ENCODE data around the gene ASB2. TPM values are rescaled to one million over a fixed set of nuclear protein-coding genes. Genes with fewer than 3 reads are reported as not detected.
A peak's percentile ranks its signal among the peaks of the same experiment; 100 is the strongest.

Gene ASB2
- total RNA-seq, 4 donors from 2014 or later: 0.79 to 2.5 (median 0.95) TPM

DNA sequence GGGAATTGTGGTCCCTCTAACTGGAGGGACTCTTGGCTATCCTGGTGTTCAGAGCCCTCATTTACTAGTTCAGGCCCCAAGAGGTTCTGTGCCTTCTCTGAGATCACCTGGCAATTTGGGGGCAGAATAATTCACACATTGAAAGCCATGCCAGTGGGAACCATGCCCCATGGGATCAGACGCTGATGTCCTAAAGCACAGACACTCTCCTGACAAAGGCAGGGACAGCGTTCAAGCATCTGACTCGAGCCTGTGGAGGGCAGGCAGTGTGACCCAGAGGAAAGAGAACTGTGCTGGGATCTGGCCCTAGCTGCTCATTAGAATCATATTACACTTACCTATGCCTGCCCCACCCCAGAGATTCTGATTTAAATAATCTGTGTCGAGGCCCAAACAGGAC is 2.4 kb upstream of the ASB2 start:
- no peaks in the 10 kb centered on the region for H3K27me3 ChIP-seq
- H3K9me3 ChIP-seq: no peaks in the 10 kb centered on the region
- H3K27ac ChIP-seq: no peak overlapping the region
- TF ChIP-seq POLR2A (IDR thresholded peaks at IDR 0.05): no peak
- TF ChIP-seq EP300 (IDR thresholded peaks at IDR 0.05): no peak
- TF ChIP-seq POLR2AphosphoS5 (IDR thresholded peaks at IDR 0.05): no peak
- TF ChIP-seq, protein P1, sequence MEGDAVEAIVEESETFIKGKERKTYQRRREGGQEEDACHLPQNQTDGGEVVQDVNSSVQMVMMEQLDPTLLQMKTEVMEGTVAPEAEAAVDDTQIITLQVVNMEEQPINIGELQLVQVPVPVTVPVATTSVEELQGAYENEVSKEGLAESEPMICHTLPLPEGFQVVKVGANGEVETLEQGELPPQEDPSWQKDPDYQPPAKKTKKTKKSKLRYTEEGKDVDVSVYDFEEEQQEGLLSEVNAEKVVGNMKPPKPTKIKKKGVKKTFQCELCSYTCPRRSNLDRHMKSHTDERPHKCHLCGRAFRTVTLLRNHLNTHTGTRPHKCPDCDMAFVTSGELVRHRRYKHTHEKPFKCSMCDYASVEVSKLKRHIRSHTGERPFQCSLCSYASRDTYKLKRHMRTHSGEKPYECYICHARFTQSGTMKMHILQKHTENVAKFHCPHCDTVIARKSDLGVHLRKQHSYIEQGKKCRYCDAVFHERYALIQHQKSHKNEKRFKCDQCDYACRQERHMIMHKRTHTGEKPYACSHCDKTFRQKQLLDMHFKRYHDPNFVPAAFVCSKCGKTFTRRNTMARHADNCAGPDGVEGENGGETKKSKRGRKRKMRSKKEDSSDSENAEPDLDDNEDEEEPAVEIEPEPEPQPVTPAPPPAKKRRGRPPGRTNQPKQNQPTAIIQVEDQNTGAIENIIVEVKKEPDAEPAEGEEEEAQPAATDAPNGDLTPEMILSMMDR (IDR thresholded peaks at IDR 0.05): no peak
- no peaks in the 10 kb centered on the region for H3K4me1 ChIP-seq
- H3K36me3 ChIP-seq: no peaks in the 10 kb centered on the region
- WGBS: 73% methylated on average over 4 of the region's 4 CpGs
- no peak overlapping the region for H3K4me3 ChIP-seq
- DNase-seq (ENCODE audit: low spot score in 2 of 2): no peak

- no peak for DNase-seq (ENCODE audit: low spot score in 2 of 2)
- H3K36me3 ChIP-seq: no peaks in the 10 kb centered on the region
- H3K4me1 ChIP-seq: no peaks in the 10 kb centered on the region
- H3K27ac ChIP-seq: no peak overlapping the region
- TF ChIP-seq, protein P1 (IDR thresholded peaks at IDR 0.05): no peak
- no peak for TF ChIP-seq POLR2AphosphoS5 (IDR thresholded peaks at IDR 0.05)
- TF ChIP-seq POLR2A (IDR thresholded peaks at IDR 0.05): no peak
- no peak for TF ChIP-seq EP300 (IDR thresholded peaks at IDR 0.05)
- H3K27me3 ChIP-seq: no peaks in the 10 kb centered on the region
- H3K9me3 ChIP-seq: no peaks in the 10 kb centered on the region
- no peak overlapping the region for H3K4me3 ChIP-seq
- WGBS: 85% methylated on average over 11 of the region's 11 CpGs
These were observed 1.6 kb upstream of the ASB2 start for GRCh38 chr14:93977790-93978581.

DNA sequence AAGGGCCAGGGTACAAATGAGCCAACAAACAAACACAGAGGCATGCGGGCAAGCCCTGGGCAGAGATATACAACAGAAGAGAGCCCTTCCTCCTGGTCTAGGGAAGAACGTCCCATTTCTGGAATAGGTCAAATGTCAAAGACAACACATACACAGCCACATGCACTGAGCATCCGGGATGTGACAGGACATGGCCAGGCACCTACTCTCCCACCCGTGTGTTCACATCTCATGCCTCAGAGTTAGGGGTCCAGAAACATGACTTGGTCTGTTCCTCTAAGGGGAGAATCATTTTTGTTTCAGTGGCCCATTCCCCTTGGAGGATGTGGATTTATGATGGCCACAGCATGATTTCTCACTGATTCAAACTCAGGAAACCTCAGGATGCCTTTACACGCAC is 801 bp upstream of the ASB2 start:
- no peaks in the 10 kb centered on the region for H3K27me3 ChIP-seq
- no peaks in the 10 kb centered on the region for H3K4me1 ChIP-seq
- no peaks in the 10 kb centered on the region for H3K36me3 ChIP-seq
- TF ChIP-seq EP300 (IDR thresholded peaks at IDR 0.05) (no peak), POLR2AphosphoS5 (IDR thresholded peaks at IDR 0.05) (no peak)
- no peak for DNase-seq (ENCODE audit: low spot score in 2 of 2)
- no peaks in the 10 kb centered on the region for H3K9me3 ChIP-seq
- 76% methylated on average over 5 of the region's 5 CpGs for WGBS
- no peak overlapping the region for H3K4me3 ChIP-seq
- peak overlapping the region; percentile 38 for H3K27ac ChIP-seq

DNA sequence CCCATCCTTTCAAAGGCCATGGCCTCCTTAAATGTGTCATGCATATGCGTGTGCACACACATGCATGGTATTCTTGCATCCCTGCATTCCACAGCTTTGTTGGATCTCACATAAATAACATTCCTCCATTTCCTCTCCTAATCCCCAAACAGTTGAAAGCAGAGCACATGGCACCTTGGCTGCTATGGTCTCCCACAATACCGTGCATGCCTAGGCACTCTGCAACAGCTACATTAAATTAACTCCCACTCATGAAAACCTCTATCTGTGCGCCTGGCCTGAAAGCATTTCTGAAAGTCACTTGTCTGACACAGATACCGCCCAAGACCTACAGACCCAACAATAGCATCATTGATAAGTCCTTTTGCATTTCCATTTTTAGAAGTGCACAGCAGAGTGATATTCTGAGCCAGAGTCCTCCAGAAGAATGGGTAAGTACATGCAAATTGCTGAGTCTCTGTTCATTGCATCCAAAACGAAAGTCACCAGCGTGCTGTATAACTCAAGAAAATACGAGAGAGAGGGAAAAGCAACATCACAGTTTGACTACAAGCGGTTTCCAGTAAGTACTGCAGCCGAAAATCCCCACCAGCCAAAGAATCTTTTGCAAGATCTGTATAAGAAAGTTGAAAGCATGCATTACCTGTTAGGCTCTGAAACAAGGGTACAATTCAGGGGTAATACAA is 436 bp downstream of the ASB2 start:
- TF ChIP-seq POLR2AphosphoS5 (IDR thresholded peaks at IDR 0.05) (no peak), POLR2A (IDR thresholded peaks at IDR 0.05) (no peak)
- TF ChIP-seq, protein P1 (IDR thresholded peaks at IDR 0.05): no peak
- peaks cover 6% of the 10 kb centered on the region for H3K4me1 ChIP-seq
- no peaks in the 10 kb centered on the region for H3K27me3 ChIP-seq
- no peak for DNase-seq (ENCODE audit: low spot score in 2 of 2)
- H3K4me3 ChIP-seq: peak overlapping the region; percentile 20
- 62% methylated on average over 9 of the region's 9 CpGs for WGBS
- H3K36me3 ChIP-seq: no peaks in the 10 kb centered on the region
- H3K9me3 ChIP-seq: no peaks in the 10 kb centered on the region
- no peak overlapping the region for H3K27ac ChIP-seq

DNA sequence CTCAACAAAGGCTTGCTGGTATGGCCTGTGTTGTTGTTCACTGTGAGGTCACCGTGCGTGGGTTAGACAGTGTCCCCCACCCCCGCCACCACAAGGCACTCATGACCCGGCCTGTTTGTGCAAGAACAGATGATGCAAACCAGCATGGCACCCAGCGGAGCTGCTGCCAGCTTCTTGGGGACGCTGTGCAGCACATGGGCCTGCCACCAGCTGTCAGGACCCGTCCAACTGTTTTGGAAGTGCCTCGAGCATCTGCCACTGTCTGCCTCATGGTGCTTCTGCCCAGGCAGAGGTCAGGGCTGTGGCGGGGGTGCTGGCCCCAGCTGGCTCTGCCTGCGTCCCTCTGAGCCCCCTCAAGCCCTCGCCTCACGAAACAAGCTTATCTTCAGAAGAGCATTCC is 1.5 kb downstream of the ASB2 start:
- DNase-seq (ENCODE audit: low spot score in 2 of 2): no peak
- no peaks in the 10 kb centered on the region for H3K27me3 ChIP-seq
- peaks cover 8% of the 10 kb centered on the region for H3K4me1 ChIP-seq
- no peak overlapping the region for H3K4me3 ChIP-seq
- TF ChIP-seq EP300 (IDR thresholded peaks at IDR 0.05) (no peak), POLR2A (IDR thresholded peaks at IDR 0.05) (no peak), POLR2AphosphoS5 (IDR thresholded peaks at IDR 0.05) (no peak)
- TF ChIP-seq, protein P1 (IDR thresholded peaks at IDR 0.05): no peak
- no peaks in the 10 kb centered on the region for H3K36me3 ChIP-seq
- no peak overlapping the region for H3K27ac ChIP-seq
- no peaks in the 10 kb centered on the region for H3K9me3 ChIP-seq
- 79% methylated on average over 4 of the region's 12 CpGs for WGBS

Measured in suprapubic skin (tissue), 4 donors.